Fibroblast of lung (primary cell): ENCODE data around the gene TMC1. TPM values are rescaled to one million over a fixed set of nuclear protein-coding genes. Genes with fewer than 3 reads are reported as not detected.
"Not testable (repeated sequence)": the region's sequence is repeated elsewhere in the genome, so short reads cannot be mapped to it uniquely, and the experiment has no call there.

ENCODE experiments used
- DNase-seq, 2 donors: peaks; one replicate each; pipeline versions ENCODE4 v3.0.0 to v3.0.0-alpha.2; 2010; ENCODE audit warnings: low read depth in 2 of 2
- H2AFZ ChIP-seq: 2 replicates; pipeline ENCODE4 v1.5.1; 2012; ENCODE audit warnings: low read length, control low read depth, inconsistent platforms
- H3K27ac ChIP-seq: 2 replicates; pipeline ENCODE4 v1.5.1; 2011; ENCODE audit warnings: low read length, control low read depth; ENCODE audit not compliant: insufficient read depth
- H3K27me3 ChIP-seq: 2 replicates; pipeline ENCODE4 v1.5.1; 2011; ENCODE audit warnings: mild to moderate bottlenecking, low read length; ENCODE audit not compliant: control insufficient read depth, insufficient read depth
- H3K36me3 ChIP-seq: 2 replicates; pipeline ENCODE4 v1.5.1; 2011; ENCODE audit warnings: low read length; ENCODE audit not compliant: control insufficient read depth, insufficient read depth
- H3K4me1 ChIP-seq: 2 replicates; pipeline ENCODE4 v1.5.1; 2011; ENCODE audit warnings: low read length; ENCODE audit not compliant: control insufficient read depth, insufficient read depth; ENCODE audit errors: extremely low read depth
- H3K4me2 ChIP-seq: 2 replicates; pipeline ENCODE4 v1.5.1; 2011; ENCODE audit warnings: low read length, control low read depth; ENCODE audit not compliant: insufficient read depth; ENCODE audit errors: extremely low read depth
- H3K4me3 ChIP-seq, 4 experiments: fragments of 200-600 bp in 1 of 4; sonication (generic) in 1 of 4; replicated peaks in 1 of 4; 2 replicates each; pipeline ENCODE4 v1.5.1; 2011 to 2016; ENCODE audit warnings: low read length in 4 of 4, low read depth in 3 of 4, mild to moderate bottlenecking in 3 of 4, control low read depth in 2 of 4, inconsistent platforms in 1 of 4, mixed read lengths in 1 of 4; ENCODE audit not compliant: insufficient read depth in 1 of 4; ENCODE audit errors: control extremely low read depth in 1 of 4
- H3K79me2 ChIP-seq: 2 replicates; pipeline ENCODE4 v1.5.1; 2012; ENCODE audit warnings: mild to moderate bottlenecking, low read length, inconsistent platforms; ENCODE audit not compliant: control insufficient read depth, insufficient read depth
- H3K9ac ChIP-seq: 2 replicates; pipeline ENCODE4 v1.5.1; 2011; ENCODE audit warnings: mild to moderate bottlenecking, low read length, control low read depth; ENCODE audit not compliant: insufficient read depth
- H3K9me3 ChIP-seq: 2 replicates; pipeline ENCODE4 v1.5.1; 2012; ENCODE audit warnings: low read depth, low read length; ENCODE audit not compliant: control insufficient read depth, insufficient read depth
- H4K20me1 ChIP-seq: 2 replicates; pipeline ENCODE4 v1.5.1; 2011; ENCODE audit warnings: low read length; ENCODE audit not compliant: control insufficient read depth, insufficient read depth; ENCODE audit errors: extremely low read depth
- EZH2 ChIP-seq: IDR thresholded peaks from 2 replicates; pipeline ENCODE4 v1.5.1; 2012; ENCODE audit warnings: low read length, control low read depth, mild to moderate bottlenecking; ENCODE audit errors: missing control alignments
- polyA plus RNA-seq, 2 donors: library from polyadenylated mRNA; depleted of rRNA in 1 of 2; stranded (reverse) in 1 of 2; unstranded in 1 of 2; fragments of >200 nt; gene quantifications; 2 replicates each; pipeline ENCODE4 v1.2.1, GENCODE V29; 2011 to 2012; ENCODE audit warnings: missing spikeins in 1 of 2
- total RNA-seq: library from RNA; depleted of rRNA; stranded (reverse); fragments of >200 nt; gene quantifications from 2 replicates; pipeline ENCODE4 v1.2.1, GENCODE V29; 2014
- TF ChIP-seq, protein P1 (sequence below), 2 donors: IDR thresholded peaks in 1 of 2; conservative IDR thresholded peaks in 1 of 2; 1 replicate in 1 of 2; 2 replicates in 1 of 2; pipeline ENCODE4 v1.5.1; 2011 to 2012; ENCODE audit warnings: low read length in 2 of 2, control low read depth in 1 of 2, inconsistent platforms in 1 of 2, low read depth in 1 of 2, mild to moderate bottlenecking in 1 of 2

Gene TMC1
- total and polyA plus RNA-seq, 2 donors (not counting 1 experiment from before 2014, with no cell fraction given): 0.27 to 0.33 TPM

DNA sequence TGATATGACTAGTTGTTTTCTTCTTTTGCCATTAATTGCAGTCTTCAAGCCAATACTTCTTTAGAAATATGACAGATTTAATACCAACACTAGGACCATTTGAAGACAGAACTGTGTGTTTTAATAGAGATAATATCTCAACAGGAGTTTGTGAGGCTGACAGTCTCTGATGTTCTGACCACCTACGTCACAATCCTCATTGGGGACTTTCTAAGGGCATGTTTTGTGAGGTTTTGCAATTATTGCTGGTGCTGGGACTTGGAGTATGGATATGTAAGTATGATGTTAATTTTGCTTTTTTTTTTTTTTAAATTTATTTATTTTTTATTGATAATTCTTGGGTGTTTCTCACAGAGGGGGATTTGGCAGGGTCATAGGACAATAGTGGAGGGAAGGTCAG is 283.8 kb downstream of the TMC1 start:
- Histone ChIP-seq H3K9me3 (no peaks in the 10 kb centered on the region), H3K27ac (no peak overlapping the region), H4K20me1 (no peaks in the 10 kb centered on the region), H3K27me3 (no peaks in the 10 kb centered on the region), H3K9ac (no peak overlapping the region), H3K4me3 (no peak overlapping the region), H3K36me3 (no peaks in the 10 kb centered on the region), H3K4me2 (no peak overlapping the region), H2AFZ (no peak overlapping the region), H3K79me2 (no peaks in the 10 kb centered on the region), H3K4me1 (no peaks in the 10 kb centered on the region)
- DNase-seq: no peak
- TF ChIP-seq, protein P1, sequence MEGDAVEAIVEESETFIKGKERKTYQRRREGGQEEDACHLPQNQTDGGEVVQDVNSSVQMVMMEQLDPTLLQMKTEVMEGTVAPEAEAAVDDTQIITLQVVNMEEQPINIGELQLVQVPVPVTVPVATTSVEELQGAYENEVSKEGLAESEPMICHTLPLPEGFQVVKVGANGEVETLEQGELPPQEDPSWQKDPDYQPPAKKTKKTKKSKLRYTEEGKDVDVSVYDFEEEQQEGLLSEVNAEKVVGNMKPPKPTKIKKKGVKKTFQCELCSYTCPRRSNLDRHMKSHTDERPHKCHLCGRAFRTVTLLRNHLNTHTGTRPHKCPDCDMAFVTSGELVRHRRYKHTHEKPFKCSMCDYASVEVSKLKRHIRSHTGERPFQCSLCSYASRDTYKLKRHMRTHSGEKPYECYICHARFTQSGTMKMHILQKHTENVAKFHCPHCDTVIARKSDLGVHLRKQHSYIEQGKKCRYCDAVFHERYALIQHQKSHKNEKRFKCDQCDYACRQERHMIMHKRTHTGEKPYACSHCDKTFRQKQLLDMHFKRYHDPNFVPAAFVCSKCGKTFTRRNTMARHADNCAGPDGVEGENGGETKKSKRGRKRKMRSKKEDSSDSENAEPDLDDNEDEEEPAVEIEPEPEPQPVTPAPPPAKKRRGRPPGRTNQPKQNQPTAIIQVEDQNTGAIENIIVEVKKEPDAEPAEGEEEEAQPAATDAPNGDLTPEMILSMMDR (conservative IDR thresholded peaks at IDR 0.05 in 1 of 2, IDR thresholded peaks at IDR 0.05 in 1 of 2; ENCODE audit: low read depth in 1 of 2, low read length in 2 of 2): no peak
- no peak for TF ChIP-seq EZH2

- not testable (repeated sequence) for H4K20me1 ChIP-seq, H2AFZ ChIP-seq, H3K9ac ChIP-seq, H3K4me1 ChIP-seq, H3K4me3 ChIP-seq, H3K9me3 ChIP-seq, H3K27ac ChIP-seq, H3K27me3 ChIP-seq, H3K36me3 ChIP-seq, H3K4me2 ChIP-seq, DNase-seq, H3K79me2 ChIP-seq
These were observed 285.0 kb downstream of the TMC1 start for GRCh38 chr9:72806313-72806809.

DNA sequence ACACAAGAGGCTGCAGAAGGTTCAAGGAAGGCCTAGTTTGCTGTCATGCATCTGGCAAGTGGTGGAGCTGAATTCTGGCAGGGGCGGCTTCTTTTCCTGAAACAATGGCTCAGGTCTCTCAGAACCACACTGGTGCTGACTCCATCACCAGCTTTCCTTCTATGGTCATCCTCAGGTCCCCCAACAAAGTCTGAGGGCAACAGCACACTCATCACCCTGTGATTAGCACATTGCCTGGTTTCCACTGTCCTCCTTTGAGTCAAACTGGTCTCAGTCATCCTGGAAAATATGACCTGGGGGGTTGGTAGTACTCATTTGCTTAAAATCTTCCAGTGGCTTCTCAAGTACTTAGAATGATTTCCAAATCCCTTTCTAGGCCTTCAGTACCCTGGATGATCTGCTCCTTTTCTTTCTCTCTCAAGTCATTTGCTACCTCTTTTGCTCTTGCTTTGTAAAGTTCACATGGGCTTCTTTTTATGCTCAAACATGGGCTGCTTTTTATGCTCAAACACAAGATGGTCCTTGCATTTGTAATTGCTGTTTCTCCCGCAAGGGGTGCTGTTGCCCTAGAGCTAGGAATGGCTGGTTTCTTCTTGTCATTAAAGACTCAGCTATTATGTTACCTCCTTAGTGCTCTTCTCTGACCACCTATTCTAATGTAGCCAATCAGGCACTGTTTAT is 286.5 kb downstream of the TMC1 start:
- no peaks in the 10 kb centered on the region for H3K4me1 ChIP-seq
- no peaks in the 10 kb centered on the region for H3K9me3 ChIP-seq
- DNase-seq: no peak
- H3K27ac ChIP-seq: no peak overlapping the region
- TF ChIP-seq EZH2: no peak
- TF ChIP-seq, protein P1 (conservative IDR thresholded peaks at IDR 0.05 in 1 of 2, IDR thresholded peaks at IDR 0.05 in 1 of 2; ENCODE audit: low read depth in 1 of 2, low read length in 2 of 2): peak in 1 of 2 donors; percentile 19
- H3K79me2 ChIP-seq: no peaks in the 10 kb centered on the region
- no peak overlapping the region for H3K4me2 ChIP-seq
- no peaks in the 10 kb centered on the region for H3K27me3 ChIP-seq
- H2AFZ ChIP-seq: no peak overlapping the region
- H4K20me1 ChIP-seq: no peaks in the 10 kb centered on the region
- H3K9ac ChIP-seq: no peak overlapping the region
- H3K4me3 ChIP-seq: no peak overlapping the region
- H3K36me3 ChIP-seq: no peaks in the 10 kb centered on the region
